HG02588 (cell line): ENCODE results near the gene INHBA.

Experiments
- ATAC-seq: cut with Tn5 transposase; IDR thresholded peaks from one replicate; pipeline ENCODE4 v1.9.1; 2021; ENCODE audit warnings: mild to moderate bottlenecking, moderate library complexity; ENCODE audit not compliant: unreplicated experiment

Gene INHBA

GRCh38 chr7:41689815-41690214 lies 13.1 kb downstream of the INHBA start:
- ATAC-seq: no peak

DNA sequence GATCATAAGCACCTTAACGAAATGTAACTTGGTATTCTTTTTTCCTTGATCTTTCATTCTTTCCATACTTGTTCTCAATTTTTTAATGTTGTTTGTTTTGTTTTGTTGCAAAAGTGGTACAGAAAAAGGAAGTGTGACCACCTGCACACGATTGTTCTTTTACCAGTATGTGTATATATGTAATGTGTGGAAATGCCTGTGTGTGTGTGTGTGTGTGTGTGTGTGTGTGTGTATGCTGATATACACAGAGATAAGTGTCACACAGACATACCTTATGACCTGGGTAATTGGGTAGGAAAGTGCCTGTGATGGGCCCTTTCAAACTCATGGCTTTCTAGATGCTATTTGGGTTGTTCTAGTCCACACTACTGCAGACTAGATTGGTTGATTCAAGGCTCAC lies 14.0 kb downstream of the INHBA start:
- no peak for ATAC-seq

- no peak for ATAC-seq
Measured at GRCh38 chr7:41688012-41688625, 14.8 kb downstream of the INHBA start.

DNA sequence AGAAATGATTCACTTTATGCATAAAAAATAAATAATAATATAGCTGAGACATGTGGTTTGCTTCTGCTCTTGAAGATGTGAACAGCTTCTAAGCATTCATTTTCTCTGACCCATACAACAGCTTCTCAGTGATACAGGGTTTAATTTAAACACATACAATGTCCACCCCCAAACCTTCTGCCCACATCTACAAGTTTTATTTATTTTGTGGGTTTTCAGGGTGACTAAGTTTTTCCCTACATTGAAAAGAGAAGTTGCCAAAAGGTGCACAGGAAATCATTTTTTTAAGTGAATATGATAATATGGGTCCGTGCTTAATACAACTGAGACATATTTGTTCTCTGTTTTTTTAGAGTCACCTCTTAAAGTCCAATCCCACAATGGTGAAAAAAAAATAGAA lies 17.2 kb downstream of the INHBA start:
- no peak for ATAC-seq

DNA sequence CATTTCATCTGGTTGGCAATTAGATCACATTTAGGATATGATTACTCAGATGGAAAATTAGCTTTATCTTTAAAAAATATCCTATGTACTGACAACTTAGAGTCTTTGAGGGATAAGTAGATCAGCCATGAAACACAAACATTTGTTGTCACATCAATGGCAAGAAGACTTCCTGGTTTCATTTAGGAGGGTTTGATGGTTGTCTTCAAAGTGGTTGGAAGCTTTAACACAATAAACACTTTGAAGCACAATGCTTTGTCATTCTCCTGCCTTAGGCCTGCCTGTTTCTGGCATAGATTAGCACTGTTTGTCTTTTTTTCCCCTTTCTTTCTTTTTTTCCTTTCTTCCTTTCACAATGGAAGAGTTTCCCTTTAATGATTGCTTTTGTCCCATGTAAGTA lies 20.5 kb downstream of the INHBA start:
- ATAC-seq: no peak

DNA sequence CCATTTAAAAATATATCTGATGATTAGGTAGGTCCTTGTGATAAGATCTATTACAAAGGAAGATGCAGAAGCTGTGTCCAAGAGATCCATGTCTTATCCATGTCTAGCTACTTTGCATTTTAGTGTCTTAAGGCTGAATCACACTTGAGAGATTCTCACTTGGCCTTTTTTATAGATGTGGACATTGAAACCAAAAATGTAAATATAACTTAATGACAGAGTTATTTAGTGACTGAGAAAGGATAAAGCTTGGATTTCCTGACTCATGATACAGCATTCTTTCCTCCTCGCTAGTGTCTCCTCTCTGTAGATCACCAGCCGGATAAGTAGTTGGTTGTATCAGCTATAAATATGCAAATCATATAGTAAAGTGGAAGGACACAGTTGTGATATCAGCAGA lies 23.3 kb downstream of the INHBA start:
- ATAC-seq: no peak

- ATAC-seq: no peak
Measured at GRCh38 chr7:41674505-41675023, 28.3 kb downstream of the INHBA start.

DNA sequence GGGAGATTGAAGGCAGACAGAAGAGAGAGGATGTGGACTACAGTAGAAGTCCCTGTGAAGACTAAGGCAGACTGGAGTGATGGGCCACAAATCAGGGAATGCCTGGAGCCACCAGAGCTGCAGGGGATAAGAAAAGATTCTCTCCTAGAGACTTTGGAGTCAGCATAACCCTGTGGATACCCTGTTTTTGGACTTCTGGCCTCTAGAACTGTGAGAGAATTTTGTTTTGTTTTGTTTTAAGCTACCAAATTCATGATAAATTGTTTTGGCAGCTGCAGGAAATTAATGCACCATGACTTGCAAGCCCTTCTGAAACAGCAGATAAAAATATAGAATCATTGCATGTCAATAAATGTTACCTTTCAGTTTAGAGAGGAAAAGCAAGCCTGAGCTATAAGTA lies 41.3 kb downstream of the INHBA start:
- ATAC-seq: no peak

DNA sequence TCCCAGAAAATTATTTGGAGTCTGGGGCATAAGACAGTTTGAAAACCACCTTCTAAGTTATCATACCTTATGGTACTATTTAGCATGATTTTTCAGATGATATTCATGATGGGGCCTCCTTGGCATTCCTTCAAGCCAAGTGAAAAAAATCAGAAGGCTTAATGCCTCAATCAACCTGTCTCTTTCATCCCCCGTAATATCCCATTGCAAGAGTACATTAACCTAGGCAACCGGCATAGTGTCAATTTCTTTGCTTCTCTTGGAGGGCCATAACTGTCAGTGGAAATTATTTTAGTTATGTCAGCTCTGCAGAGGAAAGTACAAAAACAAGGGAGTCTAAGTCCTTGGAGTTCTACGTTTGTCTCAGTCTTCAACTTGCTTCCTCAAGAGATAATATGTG lies 43.4 kb downstream of the INHBA start:
- no peak for ATAC-seq

DNA sequence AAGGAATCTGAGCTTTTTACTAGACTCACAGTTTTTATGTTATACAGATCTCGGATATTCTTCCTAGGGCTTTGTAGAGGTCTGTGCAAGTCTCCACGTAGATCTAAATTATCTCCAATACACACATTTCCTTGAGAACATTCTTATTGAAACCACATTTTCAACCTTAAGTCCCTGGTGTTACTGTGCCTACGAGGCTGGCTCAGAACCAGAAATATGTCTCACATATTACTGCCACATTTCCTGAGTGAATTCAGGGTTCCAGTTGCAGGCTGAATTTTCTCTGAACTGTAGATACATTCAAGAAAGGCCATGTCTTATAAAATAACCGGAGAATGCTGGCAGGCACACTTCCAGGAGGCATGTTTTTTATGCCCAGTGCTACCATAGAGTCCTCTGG lies 46.5 kb downstream of the INHBA start:
- ATAC-seq: no peak

GRCh38 chr7:41655426-41655825 lies 47.5 kb downstream of the INHBA start:
- no peak for ATAC-seq

DNA sequence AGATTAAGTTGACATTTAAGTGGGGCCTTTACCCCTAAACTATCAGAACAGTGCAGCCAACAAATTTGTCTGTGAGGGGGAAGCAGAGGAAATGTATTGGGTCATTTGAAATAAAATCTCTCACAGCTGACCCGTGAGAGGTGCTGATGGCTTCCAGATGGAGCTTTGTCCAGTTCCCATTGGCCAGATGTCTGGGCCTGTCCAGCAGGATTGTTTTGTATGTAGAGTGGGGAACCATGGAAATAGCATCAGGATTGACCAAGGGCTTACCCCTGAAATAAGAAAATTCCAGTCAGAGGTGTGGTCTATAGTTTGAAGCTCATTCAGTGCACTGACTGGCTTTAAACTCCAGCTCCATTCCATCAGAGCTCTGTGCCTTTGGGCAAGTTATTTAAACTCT lies 50.6 kb downstream of the INHBA start:
- no peak for ATAC-seq

DNA sequence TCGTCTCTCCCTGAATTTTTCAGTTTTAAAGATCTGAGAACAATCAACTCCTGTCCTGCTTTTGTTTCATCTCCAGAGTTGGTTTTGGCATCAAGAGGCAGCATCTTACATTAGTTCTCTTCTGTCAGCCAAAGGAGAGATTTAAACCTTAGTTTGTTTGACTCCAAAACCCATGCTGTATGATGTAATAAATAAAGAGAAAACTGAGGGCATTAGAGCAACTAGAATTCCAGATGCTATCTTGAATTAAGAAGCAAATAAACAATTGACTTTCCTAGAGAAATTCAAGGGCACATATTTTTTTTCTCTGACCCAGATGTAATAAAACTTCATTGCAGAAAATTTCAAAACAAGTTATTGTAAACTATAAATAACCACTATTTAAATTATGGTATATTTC lies 54.4 kb downstream of the INHBA start:
- no peak for ATAC-seq

GRCh38 chr7:41643616-41644015 lies 59.3 kb downstream of the INHBA start:
- ATAC-seq: no peak

DNA sequence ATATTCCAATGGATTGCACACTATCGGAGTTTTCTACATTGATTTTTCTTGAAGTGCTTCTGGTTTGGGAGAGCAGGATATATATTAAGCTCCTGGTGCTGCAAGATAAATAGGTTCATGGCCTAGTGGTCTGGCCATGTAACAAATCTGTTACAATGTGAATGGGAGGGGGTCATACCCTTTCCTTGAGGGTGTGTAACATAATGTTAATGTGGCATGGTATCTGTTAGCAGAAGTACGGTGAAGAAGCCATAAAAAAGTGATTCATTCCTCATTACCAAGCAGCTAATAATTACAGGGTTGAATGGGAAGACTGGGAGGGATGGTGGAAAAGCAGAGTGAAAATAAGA lies 61.2 kb downstream of the INHBA start:
- ATAC-seq: no peak

GRCh38 chr7:41641011-41641664 lies 61.8 kb downstream of the INHBA start:
- ATAC-seq: no peak

GRCh38 chr7:41640487-41640886 lies 62.4 kb downstream of the INHBA start:
- ATAC-seq: no peak

DNA sequence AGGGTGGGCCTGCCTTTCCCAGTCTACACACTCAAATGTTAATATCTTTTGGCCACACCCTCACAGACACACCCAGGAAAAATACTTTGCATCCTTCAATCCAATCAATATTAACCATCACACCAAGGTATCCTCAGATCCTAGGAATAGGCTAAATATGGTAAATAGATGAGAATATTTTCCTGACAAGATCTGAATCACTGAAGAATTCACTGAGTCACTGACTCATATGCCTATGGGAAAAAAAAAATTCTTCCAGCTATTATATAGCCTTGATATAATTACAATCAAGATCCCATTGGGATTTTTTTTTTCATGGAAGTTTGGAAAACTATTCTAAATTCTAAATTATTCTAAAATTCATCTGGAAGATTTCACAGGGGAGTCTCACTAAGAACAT lies 65.8 kb downstream of the INHBA start:
- no peak for ATAC-seq
